KOPT-K1 (cell line): ENCODE measurements around the gene ZNF575.

ENCODE experiments used
- H3K27ac ChIP-seq: fragments of 200-600 bp; sonication (generic); 2 replicates; pipeline ENCODE4 v1.5.1; 2016; ENCODE audit warnings: antibody characterized with exemption, mild to moderate bottlenecking, low read depth, low read length; ENCODE audit not compliant: poor library complexity, severe bottlenecking
- H3K36me3 ChIP-seq: fragments of 200-600 bp; sonication (generic); 2 replicates; pipeline ENCODE4 v1.5.1; 2017; ENCODE audit warnings: antibody characterized with exemption, mild to moderate bottlenecking, low read length, moderate library complexity; ENCODE audit not compliant: insufficient read depth
- H3K9me3 ChIP-seq: fragments of 200-600 bp; sonication (generic); 2 replicates; pipeline ENCODE4 v1.5.1; 2017; ENCODE audit warnings: antibody characterized with exemption, low read length, mild to moderate bottlenecking; ENCODE audit not compliant: insufficient read depth, poor library complexity, severe bottlenecking

ZNF575 gene

DNA sequence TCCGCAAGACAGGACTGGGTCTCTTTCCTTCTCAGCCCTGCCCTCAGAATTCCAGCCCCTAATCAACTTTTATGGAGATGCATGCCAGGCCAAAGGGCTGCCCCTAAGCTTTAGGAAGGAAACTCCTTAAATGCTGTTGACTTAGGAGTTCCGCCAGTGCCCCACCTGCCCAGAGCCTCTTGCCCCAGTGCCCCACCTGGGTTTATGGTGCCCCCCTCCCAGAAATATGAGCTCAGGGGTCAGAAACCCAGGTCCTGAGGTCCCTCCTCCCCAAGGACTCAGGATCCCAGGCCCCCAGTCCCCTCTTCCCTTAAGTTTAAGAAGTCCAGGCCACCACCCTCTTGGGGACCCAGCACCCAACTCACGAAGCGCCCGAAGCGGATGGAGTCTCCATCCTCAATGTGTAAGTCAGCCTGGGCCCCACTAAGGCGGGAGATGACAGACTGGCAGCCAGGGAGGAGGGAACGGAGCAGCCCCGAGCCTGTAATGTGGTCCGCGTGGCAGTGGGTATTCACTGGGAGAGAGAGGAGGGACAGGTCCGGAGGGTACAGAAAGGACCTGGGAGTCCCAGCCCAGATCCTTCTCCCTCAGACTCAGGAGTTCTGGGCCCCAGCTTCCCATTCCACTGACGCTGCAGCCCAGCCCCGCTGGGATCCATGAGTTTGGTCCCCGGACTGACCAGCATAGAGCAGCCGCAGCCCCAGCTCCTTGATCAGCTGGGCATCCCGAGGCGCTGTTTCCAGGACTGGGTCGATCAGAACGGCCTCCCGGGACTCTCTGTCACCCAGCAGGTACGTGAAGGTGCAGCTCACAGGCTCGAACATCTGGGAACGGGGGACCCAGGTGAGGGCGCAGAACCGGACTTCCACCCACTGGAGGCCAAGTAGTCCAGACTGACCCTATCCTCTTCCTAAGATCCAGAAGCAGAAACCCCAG is 6.9 kb upstream of the ZNF575 start:
- Histone ChIP-seq H3K27ac (peak overlapping the region; percentile 50), H3K36me3 (no peaks in the 10 kb centered on the region), H3K9me3 (no peaks in the 10 kb centered on the region)

DNA sequence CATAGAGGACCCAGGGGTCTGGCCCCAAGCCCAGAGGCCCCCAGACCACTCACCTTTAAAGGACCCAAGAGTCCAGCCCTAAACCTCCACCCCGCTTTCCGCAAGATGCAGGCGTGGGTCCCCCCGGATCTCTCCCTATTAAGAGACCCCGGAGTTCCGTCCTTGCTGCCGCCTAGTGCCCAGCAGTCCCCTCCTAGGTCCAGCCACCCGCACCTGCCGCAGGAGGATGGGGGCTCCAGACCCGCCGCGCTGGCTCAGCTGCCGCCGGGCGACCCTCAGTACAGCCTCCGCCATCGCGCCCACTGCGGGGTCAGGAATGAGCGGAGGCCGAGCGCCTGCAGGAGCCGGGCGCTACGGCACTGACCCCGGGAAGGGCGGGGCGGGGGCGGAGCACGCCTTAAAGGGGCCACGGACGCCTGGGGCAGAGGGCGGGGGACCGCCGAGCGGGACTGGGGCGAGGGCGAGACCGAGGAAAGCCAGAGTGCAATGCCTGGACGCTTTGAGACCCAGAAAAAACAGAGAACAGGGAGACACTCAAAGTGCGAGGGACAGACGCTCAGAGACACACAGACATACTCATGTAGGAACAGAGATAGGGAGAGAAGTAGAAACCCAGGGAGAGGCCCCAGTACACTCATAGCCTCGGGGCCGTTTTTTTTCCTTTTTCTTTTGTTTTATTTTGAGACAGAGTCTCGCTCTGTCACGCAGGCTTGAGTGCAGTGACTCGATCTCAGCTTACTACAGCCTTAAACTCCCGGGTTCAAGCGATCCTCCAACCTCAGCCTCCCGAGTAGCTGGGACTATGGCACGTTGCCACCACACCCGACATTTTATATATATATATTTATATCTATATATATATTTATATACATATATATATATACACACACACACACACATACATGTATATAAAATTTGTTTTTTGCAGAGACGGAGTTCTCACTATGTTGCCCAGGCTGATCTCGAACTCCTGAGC is 5.8 kb upstream of the ZNF575 start, which contains the start of gene ETHE1:
ETHE1 (minus strand) TSS at position 318 of the 976 bp plus-strand sequence; CDS start at position 294, 24 bp downstream.
- Histone ChIP-seq H3K9me3 (no peaks in the 10 kb centered on the region), H3K27ac (peak within 1 kb of the TSS; percentile 50), H3K36me3 (no peaks in the 10 kb centered on the region)

DNA sequence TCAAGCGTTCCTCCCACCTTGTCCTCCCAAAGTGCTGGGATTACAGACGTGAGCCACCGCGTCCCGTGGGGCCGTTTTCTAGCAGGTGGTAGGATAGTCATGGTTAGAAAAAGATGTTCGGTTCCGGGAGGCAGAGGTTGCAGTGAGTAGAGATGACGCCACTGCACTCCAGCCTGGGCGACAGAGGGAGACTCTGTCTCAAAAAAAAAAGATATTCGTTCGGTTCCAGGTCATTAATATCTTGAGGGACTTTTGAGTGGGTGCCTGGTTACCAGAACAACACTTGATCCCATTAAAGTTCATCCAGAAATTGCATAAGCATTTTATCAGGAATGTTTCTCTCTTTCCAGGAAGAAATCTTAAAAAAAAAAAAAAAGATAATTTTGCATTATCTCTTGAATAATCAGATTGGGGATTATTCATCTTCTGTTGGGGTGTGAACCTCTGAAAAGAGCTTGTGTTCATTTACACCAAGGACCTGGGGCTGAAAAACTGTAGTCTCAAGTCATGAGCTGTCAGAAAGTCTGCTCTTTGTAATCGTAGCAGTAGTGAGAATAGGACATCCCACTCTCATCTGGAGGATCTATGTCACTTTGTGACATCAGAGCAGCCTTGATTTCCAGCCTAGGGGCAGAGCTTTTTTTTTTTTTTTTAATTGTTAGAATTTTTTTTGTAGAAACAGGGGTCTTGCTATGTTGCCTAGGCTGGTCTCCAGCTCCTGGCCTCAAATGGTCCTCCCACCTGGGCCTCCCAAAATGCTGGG is 4.9 kb upstream of the ZNF575 start:
- Histone ChIP-seq H3K27ac (no peak overlapping the region), H3K9me3 (no peaks in the 10 kb centered on the region), H3K36me3 (no peaks in the 10 kb centered on the region)

DNA sequence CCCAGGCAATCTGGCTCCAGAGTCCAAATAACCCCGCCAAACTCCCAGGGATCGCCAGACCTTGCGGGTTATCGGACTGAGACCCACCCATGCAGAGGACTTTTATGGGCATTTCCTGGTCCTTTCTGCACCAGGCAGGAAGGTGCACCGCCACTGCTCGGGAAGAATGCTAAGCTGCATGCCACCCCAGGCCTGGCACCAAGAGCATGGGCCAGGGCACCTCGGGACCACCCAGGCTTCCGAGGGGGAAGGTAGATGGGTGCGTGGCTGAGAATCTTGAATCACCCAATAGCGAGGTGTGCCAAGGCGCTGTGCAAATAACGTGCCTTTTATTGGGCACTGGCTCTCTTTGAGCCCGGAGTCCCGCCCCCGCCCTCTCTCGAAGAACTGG is 422 bp upstream of the ZNF575 start:
- Histone ChIP-seq H3K27ac (peak overlapping the region; percentile 74), H3K9me3 (no peaks in the 10 kb centered on the region), H3K36me3 (peaks cover 5% of the 10 kb centered on the region)

DNA sequence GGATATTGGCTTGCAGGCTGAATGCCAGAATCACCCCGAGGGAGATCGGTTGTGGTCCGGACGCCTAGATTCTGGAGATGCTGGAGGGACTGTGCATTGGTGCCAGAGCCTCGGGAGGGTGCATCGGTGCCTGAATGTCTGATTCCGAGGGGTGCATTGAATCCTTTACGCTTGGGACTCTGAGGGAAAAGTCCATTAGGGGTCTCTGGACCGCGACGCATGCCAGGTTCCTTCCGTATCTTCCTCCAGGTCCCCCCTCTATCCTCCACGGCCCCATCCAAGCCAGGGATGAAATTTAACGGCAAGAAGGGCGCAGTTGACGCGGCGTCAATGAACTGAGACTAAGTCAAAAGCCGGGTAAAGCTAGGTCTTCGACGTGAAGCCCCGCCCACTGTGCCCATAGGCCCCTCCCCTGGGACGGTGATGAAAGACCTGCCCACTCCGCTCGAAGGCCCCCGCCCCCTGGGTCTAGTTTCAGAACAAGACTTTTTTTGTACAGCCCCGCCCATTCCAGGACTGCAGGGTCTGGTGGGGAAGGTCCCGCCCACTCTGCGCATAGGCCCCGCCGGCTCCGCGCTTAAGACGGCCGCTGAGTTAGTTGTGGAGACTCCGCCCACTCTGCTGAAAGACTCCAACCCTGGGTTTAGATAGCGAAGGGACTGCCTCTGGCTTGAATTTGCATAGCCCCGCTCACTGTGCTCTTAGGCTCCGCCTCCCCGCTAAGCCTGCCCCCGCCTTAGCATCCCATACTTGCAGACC is 737 bp downstream of the ZNF575 start:
- peaks cover 16% of the 10 kb centered on the region for H3K36me3 ChIP-seq
- peaks cover 1% of the 10 kb centered on the region for H3K9me3 ChIP-seq
- H3K27ac ChIP-seq, result peak overlapping the region; percentile 74

DNA sequence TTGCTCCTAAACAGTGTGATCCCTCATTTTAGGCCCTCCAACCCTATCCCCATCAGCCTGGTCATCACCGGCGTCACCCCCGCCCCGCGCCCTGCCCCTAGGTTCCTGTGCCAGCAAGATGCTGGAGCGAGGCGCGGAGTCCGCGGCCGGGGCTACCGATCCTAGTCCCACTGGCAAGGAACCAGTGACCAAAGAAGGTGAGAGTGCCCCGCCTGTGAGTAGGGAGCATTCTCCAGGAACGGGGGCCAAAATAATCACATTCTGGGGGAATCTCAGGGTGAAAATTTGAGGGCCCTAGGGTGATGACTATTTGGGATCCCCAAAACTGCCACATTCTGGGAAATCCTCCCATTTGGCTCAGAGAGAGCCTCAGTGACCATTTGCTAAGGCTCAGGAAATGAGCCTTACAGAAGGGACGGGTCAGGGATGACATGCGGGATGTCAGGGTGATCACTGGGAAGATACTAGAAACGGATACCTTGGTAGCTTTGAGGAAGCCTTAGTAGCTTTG is 1.4 kb downstream of the ZNF575 start:
- peaks cover 23% of the 10 kb centered on the region for H3K36me3 ChIP-seq
- peaks cover 8% of the 10 kb centered on the region for H3K9me3 ChIP-seq
- H3K27ac ChIP-seq, result no peak overlapping the region

DNA sequence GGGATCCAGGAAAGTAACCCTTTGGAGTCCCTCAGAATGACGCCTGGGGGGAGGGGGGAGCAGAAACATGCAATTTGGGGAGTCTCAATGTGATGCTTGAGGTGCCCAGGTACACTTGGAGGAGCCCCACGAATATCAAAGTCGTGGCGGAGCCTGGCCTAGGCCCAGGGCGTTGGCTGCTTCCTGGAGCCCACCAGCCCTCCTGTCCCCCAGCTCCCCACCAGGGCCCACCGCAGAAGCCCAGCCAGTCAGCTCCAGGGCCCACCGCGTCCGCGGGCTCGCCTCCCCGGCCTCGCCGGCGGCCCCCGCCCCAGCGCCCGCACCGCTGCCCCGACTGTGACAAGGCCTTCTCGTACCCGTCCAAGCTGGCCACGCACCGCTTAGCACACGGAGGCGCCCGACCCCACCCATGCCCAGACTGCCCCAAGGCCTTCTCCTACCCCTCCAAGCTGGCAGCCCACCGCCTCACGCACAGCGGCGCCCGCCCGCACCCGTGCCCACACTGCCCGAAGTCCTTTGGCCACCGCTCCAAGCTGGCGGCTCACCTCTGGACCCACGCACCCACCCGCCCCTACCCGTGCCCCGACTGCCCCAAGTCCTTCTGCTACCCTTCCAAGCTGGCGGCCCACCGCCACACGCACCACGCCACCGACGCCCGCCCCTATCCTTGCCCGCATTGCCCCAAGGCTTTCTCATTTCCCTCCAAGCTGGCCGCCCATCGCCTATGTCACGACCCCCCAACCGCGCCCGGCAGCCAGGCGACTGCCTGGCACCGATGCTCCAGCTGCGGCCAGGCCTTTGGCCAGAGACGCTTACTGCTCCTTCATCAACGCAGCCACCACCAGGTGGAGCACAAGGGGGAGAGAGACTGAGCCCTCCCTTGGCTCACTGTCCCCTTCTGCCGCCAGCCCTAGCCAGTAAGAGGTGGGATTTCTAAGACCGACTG is 2.1 kb downstream of the ZNF575 start:
- Histone ChIP-seq H3K27ac (no peak overlapping the region), H3K9me3 (peaks cover 10% of the 10 kb centered on the region), H3K36me3 (peaks cover 30% of the 10 kb centered on the region)

DNA sequence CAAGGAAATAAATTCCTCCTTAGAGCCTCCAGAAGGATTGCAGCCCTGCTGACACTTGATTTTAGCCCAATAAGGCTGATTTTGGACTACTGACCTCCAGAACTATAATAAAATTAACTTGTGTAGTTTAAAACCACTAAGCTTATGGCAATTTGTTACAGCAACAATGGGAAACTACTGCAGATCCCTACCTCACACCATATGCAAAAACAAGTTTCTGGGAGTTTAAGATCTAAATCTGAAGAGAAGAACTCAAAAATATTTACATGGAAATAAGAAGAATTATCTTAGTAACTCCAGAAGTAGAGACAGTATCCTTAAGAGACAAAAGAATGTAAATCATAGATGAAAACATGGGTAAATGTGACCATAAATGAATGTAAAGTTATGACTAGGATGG is 5.9 kb downstream of the ZNF575 start:
- Histone ChIP-seq H3K9me3 (peaks cover 10% of the 10 kb centered on the region), H3K36me3 (peaks cover 66% of the 10 kb centered on the region), H3K27ac (no peak overlapping the region)

DNA sequence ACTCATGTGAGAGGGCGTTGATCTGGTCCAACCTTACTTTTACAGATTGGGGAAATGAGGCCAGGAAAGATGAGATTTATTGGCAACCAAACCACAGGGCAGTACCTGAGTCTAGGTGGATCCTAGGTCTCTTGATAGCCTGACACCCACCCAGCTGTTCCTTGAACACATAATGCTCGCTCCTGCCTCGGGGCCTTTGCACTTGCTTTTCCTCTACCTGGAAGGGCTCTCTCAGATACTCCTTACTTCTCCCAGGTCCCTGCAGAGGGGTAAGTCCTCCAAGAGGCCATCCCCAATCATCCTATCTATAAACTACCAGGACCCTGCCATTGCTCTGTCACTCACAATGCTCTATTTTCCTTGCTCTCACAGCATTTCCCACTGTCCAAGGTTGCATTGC is 7.4 kb downstream of the ZNF575 start:
- H3K27ac ChIP-seq, result no peak overlapping the region
- peaks cover 81% of the 10 kb centered on the region for H3K36me3 ChIP-seq
- H3K9me3 ChIP-seq, result peaks cover 10% of the 10 kb centered on the region

DNA sequence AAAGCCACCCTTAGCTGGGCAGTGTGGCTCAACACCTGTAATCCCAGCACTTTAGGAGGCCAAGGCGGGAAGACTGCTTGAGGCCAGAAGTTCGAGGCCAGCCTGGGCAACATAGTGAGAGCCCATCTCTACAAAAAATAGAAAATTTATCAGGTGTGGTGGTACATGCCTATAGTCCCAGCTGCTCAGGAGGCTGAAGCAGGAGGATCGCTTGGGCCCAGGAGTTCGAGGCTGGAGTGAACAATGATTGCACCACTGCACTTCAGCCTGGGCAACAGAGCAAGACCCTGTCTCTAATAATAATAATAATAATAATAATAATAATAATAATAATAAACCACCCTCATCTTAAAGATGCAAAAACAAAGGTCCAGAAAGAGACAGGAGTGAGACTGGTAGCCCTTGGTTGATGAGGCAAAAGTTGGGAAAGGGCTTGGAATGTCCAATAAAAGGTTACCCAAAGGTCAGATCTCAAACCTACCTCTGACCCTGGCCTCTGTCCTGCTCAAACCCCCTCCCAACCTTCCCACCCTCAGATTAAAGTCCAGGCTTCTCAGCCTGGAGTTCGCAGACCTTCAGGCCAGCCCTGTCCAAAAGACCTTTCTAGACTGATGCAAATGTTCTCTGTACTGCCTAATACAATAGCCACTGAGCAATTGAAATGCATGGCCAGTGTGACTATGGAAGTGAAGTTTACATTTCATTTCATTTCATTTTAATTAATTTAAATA is 9.1 kb downstream of the ZNF575 start:
- H3K36me3 ChIP-seq, result peaks cover 95% of the 10 kb centered on the region
- no peak overlapping the region for H3K27ac ChIP-seq
- peaks cover 10% of the 10 kb centered on the region for H3K9me3 ChIP-seq

DNA sequence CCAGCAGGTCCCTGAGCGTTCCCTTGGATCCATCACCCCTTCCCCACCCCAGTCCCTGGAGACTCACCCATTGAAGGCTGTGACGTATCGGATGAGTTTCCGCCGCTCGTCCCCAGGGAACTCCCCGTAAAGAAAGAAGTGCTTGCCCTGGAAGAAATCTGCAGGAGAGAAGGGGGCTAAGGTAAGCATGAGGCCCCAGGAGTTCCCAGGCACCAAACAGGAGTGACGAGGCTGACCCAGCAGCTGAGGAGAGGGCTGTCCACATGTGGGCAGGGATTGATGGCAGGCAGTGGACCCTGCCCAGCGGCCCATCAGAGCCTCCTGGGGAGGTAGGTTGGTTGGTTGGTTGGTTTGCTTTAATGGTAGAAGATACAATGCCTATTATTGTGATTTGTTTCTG is 11.1 kb downstream of the ZNF575 start:
- Histone ChIP-seq H3K36me3 (peaks cover 84% of the 10 kb centered on the region), H3K9me3 (peaks cover 5% of the 10 kb centered on the region), H3K27ac (no peak overlapping the region)

DNA sequence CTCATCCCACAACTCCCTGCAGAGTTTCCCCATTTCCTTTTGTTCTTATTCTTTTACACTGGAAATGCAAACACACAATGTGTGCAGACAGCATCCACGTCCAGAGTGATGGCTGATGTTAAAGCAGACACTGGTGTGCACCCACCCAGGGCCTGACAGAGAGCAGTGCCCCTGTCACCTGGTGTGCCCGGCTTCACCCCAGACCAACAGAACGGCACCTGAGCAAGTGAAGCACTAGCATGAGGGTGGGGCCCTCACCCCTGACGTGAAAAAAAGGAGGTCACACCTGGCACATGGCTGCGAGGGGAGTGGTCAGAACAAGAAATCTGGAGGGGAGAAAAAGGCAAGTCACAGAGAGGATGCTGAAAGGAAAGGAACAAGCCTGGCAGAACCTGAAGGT is 12.3 kb downstream of the ZNF575 start:
- no peaks in the 10 kb centered on the region for H3K9me3 ChIP-seq
- no peak overlapping the region for H3K27ac ChIP-seq
- H3K36me3 ChIP-seq, result peaks cover 84% of the 10 kb centered on the region
